ENCODE measurements around the gene PTPRM.

Gene PTPRM

DNA sequence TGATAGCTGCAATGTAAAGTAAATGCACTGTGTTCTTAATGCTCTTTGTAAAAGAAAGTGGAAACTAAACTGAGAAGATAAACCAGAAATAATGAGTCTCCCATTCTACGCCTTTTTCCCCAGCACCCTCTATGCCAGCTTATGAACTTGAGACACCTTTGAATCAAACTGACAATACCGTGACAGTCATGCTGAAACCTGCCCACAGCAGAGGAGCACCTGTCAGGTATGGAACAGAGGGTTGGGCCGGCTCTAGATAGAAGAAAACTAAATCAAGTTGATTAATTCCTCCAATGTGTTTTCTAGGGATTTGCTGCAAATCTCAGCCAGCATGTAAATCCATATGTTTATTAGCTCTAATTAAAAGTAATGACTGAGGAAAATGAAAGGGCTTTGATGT, 521.5 kb downstream of the PTPRM start:
- Histone ChIP-seq H3K9me3 (ENCODE audit: control insufficient read depth, insufficient read depth, low read length) (no peaks in the 10 kb centered on the region), H3K4me1 (ENCODE audit: control insufficient read depth, low read length) (no peaks in the 10 kb centered on the region), H3K27me3 (ENCODE audit: control insufficient read depth, low read length) (no peaks in the 10 kb centered on the region), H3K4me2 (ENCODE audit: low read length) (no peak overlapping the region), H3K4me3 (ENCODE audit: low read length) (no peak overlapping the region), H3K27ac (ENCODE audit: low read depth, low read length) (no peak overlapping the region), H3K36me3 (ENCODE audit: control insufficient read depth, low read length) (no peaks in the 10 kb centered on the region), H4K20me1 (ENCODE audit: control insufficient read depth, insufficient read depth, low read depth, low read length) (no peaks in the 10 kb centered on the region), H3K9me2 (replicated peaks; ENCODE audit: control insufficient read depth, low read length) (no peaks in the 10 kb centered on the region), H3F3A (ENCODE audit: control insufficient read depth, insufficient read depth) (no peaks in the 10 kb centered on the region), H3K79me2 (ENCODE audit: control insufficient read depth, low read length) (no peaks in the 10 kb centered on the region)
- TF ChIP-seq CTCF (IDR thresholded peaks at IDR 0.05; ENCODE audit: low read depth, low read length, poor library complexity, severe bottlenecking) (no peak), EZH2phosphoT487 (IDR thresholded peaks at IDR 0.05; ENCODE audit: borderline replicate concordance, low read length) (no peak)

DNA sequence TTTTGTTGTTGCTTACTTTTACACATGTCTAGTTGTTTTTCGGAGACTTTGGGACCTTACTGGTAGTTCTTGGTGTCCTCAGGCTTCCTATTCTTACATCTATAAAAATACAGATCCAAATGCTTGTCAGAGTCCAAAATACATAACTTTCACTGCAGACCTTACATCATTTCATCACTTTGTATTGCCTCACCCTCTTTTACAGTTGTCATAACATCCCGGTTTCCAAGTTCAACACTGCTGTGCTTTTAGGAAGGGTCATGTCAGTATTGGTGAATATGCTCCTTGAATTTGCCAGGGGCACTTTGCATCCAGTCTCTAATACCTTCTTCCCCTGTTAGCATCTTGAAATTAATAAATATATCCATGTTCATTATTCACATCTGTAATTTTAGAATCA, 523.9 kb downstream of the PTPRM start:
- H4K20me1 ChIP-seq (ENCODE audit: control insufficient read depth, insufficient read depth, low read depth, low read length): no peaks in the 10 kb centered on the region
- H3K27me3 ChIP-seq (ENCODE audit: control insufficient read depth, low read length): no peaks in the 10 kb centered on the region
- H3K36me3 ChIP-seq (ENCODE audit: control insufficient read depth, low read length): no peaks in the 10 kb centered on the region
- H3K9me2 ChIP-seq (replicated peaks; ENCODE audit: control insufficient read depth, low read length): no peaks in the 10 kb centered on the region
- TF ChIP-seq CTCF (IDR thresholded peaks at IDR 0.05; ENCODE audit: low read depth, low read length, poor library complexity, severe bottlenecking) (no peak), EZH2phosphoT487 (IDR thresholded peaks at IDR 0.05; ENCODE audit: borderline replicate concordance, low read length) (no peak)
- no peaks in the 10 kb centered on the region for H3K9me3 ChIP-seq (ENCODE audit: control insufficient read depth, insufficient read depth, low read length)
- no peak overlapping the region for H3K4me2 ChIP-seq (ENCODE audit: low read length)
- H3F3A ChIP-seq (ENCODE audit: control insufficient read depth, insufficient read depth): no peaks in the 10 kb centered on the region
- no peaks in the 10 kb centered on the region for H3K4me1 ChIP-seq (ENCODE audit: control insufficient read depth, low read length)
- H3K79me2 ChIP-seq (ENCODE audit: control insufficient read depth, low read length): no peaks in the 10 kb centered on the region
- H3K27ac ChIP-seq (ENCODE audit: low read depth, low read length): no peak overlapping the region
- H3K4me3 ChIP-seq (ENCODE audit: low read length): no peak overlapping the region

DNA sequence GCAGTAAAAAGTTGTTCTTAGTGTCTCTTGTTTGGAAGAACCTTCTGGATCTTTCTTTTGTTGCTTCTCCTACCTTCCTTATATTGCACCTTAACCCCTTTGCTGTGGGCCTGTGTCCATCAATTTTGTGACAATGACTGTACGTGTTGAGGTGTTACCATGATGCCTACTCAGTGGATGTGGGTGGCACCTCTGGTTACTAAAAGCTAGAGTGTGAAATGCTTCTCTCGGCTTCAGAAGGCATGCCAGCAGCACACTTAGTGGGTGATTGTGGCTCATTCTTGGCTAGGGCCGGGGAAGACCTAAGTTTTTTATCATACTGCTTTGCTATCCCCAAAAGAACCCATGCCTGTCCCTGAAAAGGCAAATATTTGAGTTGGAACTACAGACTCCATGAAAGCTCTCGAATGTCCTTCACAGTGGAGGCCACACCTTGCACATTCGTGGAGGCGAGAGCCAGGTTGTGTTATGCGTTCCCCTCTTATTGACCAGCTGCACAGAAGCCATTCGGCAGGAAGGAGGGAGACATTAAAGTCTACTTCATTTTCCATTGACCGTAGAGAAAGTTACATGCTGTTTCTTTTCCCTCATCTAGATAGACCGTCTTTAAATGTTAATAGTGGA, 528.9 kb downstream of the PTPRM start:
- Histone ChIP-seq H3K4me2 (ENCODE audit: low read length) (no peak overlapping the region), H3K9me3 (ENCODE audit: control insufficient read depth, insufficient read depth, low read length) (no peaks in the 10 kb centered on the region), H3K4me3 (ENCODE audit: low read length) (no peak overlapping the region), H3K27ac (ENCODE audit: low read depth, low read length) (no peak overlapping the region), H4K20me1 (ENCODE audit: control insufficient read depth, insufficient read depth, low read depth, low read length) (no peaks in the 10 kb centered on the region), H3F3A (ENCODE audit: control insufficient read depth, insufficient read depth) (no peaks in the 10 kb centered on the region), H3K9me2 (replicated peaks; ENCODE audit: control insufficient read depth, low read length) (no peaks in the 10 kb centered on the region), H3K4me1 (ENCODE audit: control insufficient read depth, low read length) (no peaks in the 10 kb centered on the region), H3K36me3 (ENCODE audit: control insufficient read depth, low read length) (no peaks in the 10 kb centered on the region), H3K79me2 (ENCODE audit: control insufficient read depth, low read length) (no peaks in the 10 kb centered on the region), H3K27me3 (ENCODE audit: control insufficient read depth, low read length) (no peaks in the 10 kb centered on the region)
- TF ChIP-seq EZH2phosphoT487 (IDR thresholded peaks at IDR 0.05; ENCODE audit: borderline replicate concordance, low read length) (no peak), CTCF (IDR thresholded peaks at IDR 0.05; ENCODE audit: low read depth, low read length, poor library complexity, severe bottlenecking) (no peak)
